MM.1S (cell line): ENCODE results near the gene CHST13.

ENCODE experiments used
- EZH2 ChIP-seq: fragments of 300-600 bp; sonication (generic); optimal IDR thresholded peaks from 2 replicates; pipeline ENCODE3; 2017; ENCODE audit warnings: low read depth, mild to moderate bottlenecking, antibody characterized with exemption, low read length, mixed read lengths
- EZH2phosphoT487 ChIP-seq: fragments of 300-600 bp; sonication (generic); IDR thresholded peaks from 2 replicates; pipeline ENCODE4 v1.6.1; 2018; ENCODE audit warnings: antibody characterized with exemption, low read length
- TF ChIP-seq, protein P1 (sequence below): fragments of 300-600 bp; sonication (generic); IDR thresholded peaks from 2 replicates; pipeline ENCODE4 v1.5.1; 2016; ENCODE audit warnings: antibody characterized with exemption, low read length, mixed read lengths

GRCh38 chr3:126479642-126480041 lies 44.3 kb upstream of the CHST13 start:
- TF ChIP-seq, protein P1, sequence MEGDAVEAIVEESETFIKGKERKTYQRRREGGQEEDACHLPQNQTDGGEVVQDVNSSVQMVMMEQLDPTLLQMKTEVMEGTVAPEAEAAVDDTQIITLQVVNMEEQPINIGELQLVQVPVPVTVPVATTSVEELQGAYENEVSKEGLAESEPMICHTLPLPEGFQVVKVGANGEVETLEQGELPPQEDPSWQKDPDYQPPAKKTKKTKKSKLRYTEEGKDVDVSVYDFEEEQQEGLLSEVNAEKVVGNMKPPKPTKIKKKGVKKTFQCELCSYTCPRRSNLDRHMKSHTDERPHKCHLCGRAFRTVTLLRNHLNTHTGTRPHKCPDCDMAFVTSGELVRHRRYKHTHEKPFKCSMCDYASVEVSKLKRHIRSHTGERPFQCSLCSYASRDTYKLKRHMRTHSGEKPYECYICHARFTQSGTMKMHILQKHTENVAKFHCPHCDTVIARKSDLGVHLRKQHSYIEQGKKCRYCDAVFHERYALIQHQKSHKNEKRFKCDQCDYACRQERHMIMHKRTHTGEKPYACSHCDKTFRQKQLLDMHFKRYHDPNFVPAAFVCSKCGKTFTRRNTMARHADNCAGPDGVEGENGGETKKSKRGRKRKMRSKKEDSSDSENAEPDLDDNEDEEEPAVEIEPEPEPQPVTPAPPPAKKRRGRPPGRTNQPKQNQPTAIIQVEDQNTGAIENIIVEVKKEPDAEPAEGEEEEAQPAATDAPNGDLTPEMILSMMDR, result no peak
- TF ChIP-seq EZH2 (no peak), EZH2phosphoT487 (no peak)
